Ishikawa (cell line): Measurements from ENCODE around the gene GCG.

ENCODE experiments used
- CEBPB ChIP-seq: IDR thresholded peaks from 2 replicates; pipeline ENCODE4 v1.6.1; 2012
- CREB1 ChIP-seq: IDR thresholded peaks from 2 replicates; pipeline ENCODE4 v1.6.1; 2012; ENCODE audit warnings: low read depth
- EGR1 ChIP-seq: IDR thresholded peaks from 2 replicates; pipeline ENCODE4 v1.6.1; 2012
- EP300 ChIP-seq: IDR thresholded peaks from 2 replicates; pipeline ENCODE4 v1.6.1; 2012; ENCODE audit warnings: borderline replicate concordance
- FOXM1 ChIP-seq: IDR thresholded peaks from 2 replicates; pipeline ENCODE4 v1.6.1; 2012; ENCODE audit warnings: low read depth, borderline replicate concordance
- MAX ChIP-seq: IDR thresholded peaks from 2 replicates; pipeline ENCODE4 v1.6.1; 2012
- NFIC ChIP-seq: IDR thresholded peaks from 2 replicates; pipeline ENCODE4 v1.6.1; 2012
- RAD21 ChIP-seq: IDR thresholded peaks from 2 replicates; pipeline ENCODE4 v1.6.1; 2012; ENCODE audit warnings: low read depth
- REST ChIP-seq: IDR thresholded peaks from 2 replicates; pipeline ENCODE4 v1.6.1; 2012; ENCODE audit warnings: low read depth, mild to moderate bottlenecking
- TAF1 ChIP-seq: IDR thresholded peaks from 2 replicates; pipeline ENCODE4 v1.6.1; 2012; ENCODE audit warnings: low read depth, mild to moderate bottlenecking
- TCF12 ChIP-seq: IDR thresholded peaks from 2 replicates; pipeline ENCODE4 v1.6.1; 2012; ENCODE audit warnings: low read depth
- TEAD4 ChIP-seq: IDR thresholded peaks from 2 replicates; pipeline ENCODE4 v1.6.1; 2012
- USF1 ChIP-seq: IDR thresholded peaks from 2 replicates; pipeline ENCODE4 v1.6.1; 2012
- YY1 ChIP-seq: IDR thresholded peaks from 2 replicates; pipeline ENCODE4 v1.6.1; 2012; ENCODE audit warnings: low read depth
- ZBTB7A ChIP-seq: IDR thresholded peaks from 2 replicates; pipeline ENCODE4 v1.6.1; 2012; ENCODE audit warnings: low read depth

The GCG gene

GRCh38 chr2:162185541-162186232 is 33.6 kb upstream of the GCG start:
- TF ChIP-seq USF1: no peak

- TF ChIP-seq RAD21 (no peak), FOXM1 (no peak)
These were observed 32.9 kb upstream of the GCG start for GRCh38 chr2:162184821-162185450.

GRCh38 chr2:162184359-162184758 is 32.3 kb upstream of the GCG start:
- TF ChIP-seq CEBPB (no peak), TAF1 (no peak), USF1 (no peak), TEAD4 (no peak), FOXM1 (no peak), TCF12 (no peak), MAX (no peak), REST (no peak), RAD21 (no peak), ZBTB7A (no peak), NFIC (no peak), CREB1 (no peak), EGR1 (no peak)

GRCh38 chr2:162182395-162182794 is 30.3 kb upstream of the GCG start:
- TF ChIP-seq REST (no peak), YY1 (no peak), USF1 (no peak)

- TF ChIP-seq EP300: no peak
- no peak for TF ChIP-seq REST
- TF ChIP-seq FOXM1: no peak
- no peak for TF ChIP-seq ZBTB7A
- TF ChIP-seq CEBPB: no peak
- TF ChIP-seq TAF1: no peak
These were observed 25.3 kb upstream of the GCG start for GRCh38 chr2:162177301-162177700.
